ENCODE results near the gene PLPPR3. TPM values are rescaled to one million over a fixed set of nuclear protein-coding genes. Genes with fewer than 3 reads are reported as not detected.

The PLPPR3 gene
- total RNA-seq, 2 donors from 2014 or later, result not detected

DNA sequence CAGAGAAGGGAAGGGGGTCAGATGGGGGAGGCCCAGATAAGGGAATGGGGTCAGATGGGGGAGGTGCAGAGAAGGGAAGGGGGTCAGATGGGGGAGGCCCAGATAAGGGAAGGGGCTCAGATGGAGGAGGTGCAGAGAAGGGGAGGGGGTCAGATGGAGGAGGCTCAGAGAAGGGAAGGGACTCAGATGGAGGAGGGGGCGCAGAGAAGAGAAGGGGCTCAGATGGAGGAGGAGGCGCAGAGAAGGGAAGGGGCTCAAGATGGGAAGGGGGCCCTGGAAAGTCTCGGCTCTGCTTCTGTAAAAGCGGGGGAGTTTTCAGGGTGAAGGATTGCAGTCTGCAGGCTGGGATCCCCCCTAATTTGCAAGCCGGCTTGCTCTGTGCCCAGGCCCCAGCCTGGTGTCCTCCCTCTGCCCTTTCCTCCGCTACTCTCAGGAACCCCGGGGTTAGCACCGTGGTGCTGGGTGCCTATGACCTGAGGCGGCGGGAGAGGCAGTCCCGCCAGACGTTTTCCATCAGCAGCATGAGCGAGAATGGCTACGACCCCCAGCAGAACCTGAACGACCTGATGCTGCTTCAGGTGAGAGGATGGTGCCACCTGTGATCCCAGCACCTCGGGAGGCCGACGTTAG, 7.5 kb upstream of the PLPPR3 start:
- H3K27me3 ChIP-seq (replicated peaks; ENCODE audit: insufficient read depth), result no peaks in the 10 kb centered on the region
- no peaks in the 10 kb centered on the region for H3K36me3 ChIP-seq

DNA sequence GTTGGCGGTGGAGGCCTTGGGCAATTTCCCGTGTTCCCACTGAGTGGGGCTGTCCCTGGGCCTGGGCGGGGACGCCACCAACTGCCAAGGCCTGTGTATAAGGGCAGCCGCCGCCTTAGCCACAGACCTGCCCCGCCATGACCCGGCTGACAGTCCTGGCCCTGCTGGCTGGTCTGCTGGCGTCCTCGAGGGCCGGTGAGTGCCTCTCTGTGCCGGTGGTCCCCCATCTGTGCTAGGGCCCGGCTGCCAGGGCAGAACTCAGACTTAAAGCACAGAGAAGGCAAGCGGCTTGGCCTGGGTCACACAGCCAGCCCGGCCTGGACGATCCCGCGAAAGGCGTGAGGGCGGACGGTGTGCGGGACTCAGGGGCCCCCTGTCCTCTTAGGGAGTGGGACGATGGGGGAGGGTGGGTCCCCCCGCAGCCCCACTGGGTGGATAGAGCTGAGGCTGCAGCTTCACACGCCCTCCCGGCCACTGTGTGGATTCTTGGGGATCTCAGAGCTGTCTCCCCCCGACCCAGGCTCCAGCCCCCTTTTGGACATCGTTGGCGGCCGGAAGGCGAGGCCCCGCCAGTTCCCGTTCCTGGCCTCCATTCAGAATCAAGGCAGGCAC, 6.1 kb upstream of the PLPPR3 start, which contains the start of gene AZU1:
Gene AZU1 (plus strand): TSS at position 128 of the 612 bp plus-strand sequence. CDS start 10 bp downstream, at position 138.
- Histone ChIP-seq H3K27me3 (replicated peaks; ENCODE audit: insufficient read depth) (peaks cover 3% of the 10 kb centered on the region), H3K4me3 (no peak within 1 kb of the TSS), H3K36me3 (no peaks in the 10 kb centered on the region), H3K27ac (no peak within 1 kb of the TSS), H3K4me1 (ENCODE audit: control insufficient read depth in 1 of 2, low read depth in 2 of 2) (no peaks in the 10 kb centered on the region), H3K9me3 (no peaks in the 10 kb centered on the region)
- ATAC-seq (ENCODE audit: insufficient number of reproducible peaks, low FRiP score, low read depth) (no peak), DNase-seq (ENCODE audit: low spot score) (no peak)
- TF ChIP-seq, protein P1, sequence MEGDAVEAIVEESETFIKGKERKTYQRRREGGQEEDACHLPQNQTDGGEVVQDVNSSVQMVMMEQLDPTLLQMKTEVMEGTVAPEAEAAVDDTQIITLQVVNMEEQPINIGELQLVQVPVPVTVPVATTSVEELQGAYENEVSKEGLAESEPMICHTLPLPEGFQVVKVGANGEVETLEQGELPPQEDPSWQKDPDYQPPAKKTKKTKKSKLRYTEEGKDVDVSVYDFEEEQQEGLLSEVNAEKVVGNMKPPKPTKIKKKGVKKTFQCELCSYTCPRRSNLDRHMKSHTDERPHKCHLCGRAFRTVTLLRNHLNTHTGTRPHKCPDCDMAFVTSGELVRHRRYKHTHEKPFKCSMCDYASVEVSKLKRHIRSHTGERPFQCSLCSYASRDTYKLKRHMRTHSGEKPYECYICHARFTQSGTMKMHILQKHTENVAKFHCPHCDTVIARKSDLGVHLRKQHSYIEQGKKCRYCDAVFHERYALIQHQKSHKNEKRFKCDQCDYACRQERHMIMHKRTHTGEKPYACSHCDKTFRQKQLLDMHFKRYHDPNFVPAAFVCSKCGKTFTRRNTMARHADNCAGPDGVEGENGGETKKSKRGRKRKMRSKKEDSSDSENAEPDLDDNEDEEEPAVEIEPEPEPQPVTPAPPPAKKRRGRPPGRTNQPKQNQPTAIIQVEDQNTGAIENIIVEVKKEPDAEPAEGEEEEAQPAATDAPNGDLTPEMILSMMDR (IDR thresholded peaks at IDR 0.05), result no peak

More for the DNA sequence above, 7.5 kb upstream of the PLPPR3 start:
- Histone ChIP-seq H3K27ac (no peak overlapping the region), H3K4me1 (ENCODE audit: control insufficient read depth in 1 of 2, low read depth in 2 of 2) (no peaks in the 10 kb centered on the region), H3K4me3 (no peak overlapping the region), H3K9me3 (no peaks in the 10 kb centered on the region)
- ATAC-seq (ENCODE audit: insufficient number of reproducible peaks, low FRiP score, low read depth) (no peak), DNase-seq (ENCODE audit: low spot score) (no peak)
- TF ChIP-seq, protein P1 (IDR thresholded peaks at IDR 0.05), result no peak

GRCh38 chr19:827314-827709, 5.6 kb upstream of the PLPPR3 start:
- peaks cover 8% of the 10 kb centered on the region for H3K27me3 ChIP-seq (replicated peaks; ENCODE audit: insufficient read depth)
- H3K4me3 ChIP-seq, result no peak overlapping the region
- no peaks in the 10 kb centered on the region for H3K36me3 ChIP-seq
- H3K27ac ChIP-seq, result no peak overlapping the region
- H3K4me1 ChIP-seq (ENCODE audit: control insufficient read depth in 1 of 2, low read depth in 2 of 2), result no peaks in the 10 kb centered on the region
- H3K9me3 ChIP-seq, result no peaks in the 10 kb centered on the region
- TF ChIP-seq, protein P1 (IDR thresholded peaks at IDR 0.05), result no peak
- ATAC-seq (ENCODE audit: insufficient number of reproducible peaks, low FRiP score, low read depth) (no peak), DNase-seq (ENCODE audit: low spot score) (no peak)

DNA sequence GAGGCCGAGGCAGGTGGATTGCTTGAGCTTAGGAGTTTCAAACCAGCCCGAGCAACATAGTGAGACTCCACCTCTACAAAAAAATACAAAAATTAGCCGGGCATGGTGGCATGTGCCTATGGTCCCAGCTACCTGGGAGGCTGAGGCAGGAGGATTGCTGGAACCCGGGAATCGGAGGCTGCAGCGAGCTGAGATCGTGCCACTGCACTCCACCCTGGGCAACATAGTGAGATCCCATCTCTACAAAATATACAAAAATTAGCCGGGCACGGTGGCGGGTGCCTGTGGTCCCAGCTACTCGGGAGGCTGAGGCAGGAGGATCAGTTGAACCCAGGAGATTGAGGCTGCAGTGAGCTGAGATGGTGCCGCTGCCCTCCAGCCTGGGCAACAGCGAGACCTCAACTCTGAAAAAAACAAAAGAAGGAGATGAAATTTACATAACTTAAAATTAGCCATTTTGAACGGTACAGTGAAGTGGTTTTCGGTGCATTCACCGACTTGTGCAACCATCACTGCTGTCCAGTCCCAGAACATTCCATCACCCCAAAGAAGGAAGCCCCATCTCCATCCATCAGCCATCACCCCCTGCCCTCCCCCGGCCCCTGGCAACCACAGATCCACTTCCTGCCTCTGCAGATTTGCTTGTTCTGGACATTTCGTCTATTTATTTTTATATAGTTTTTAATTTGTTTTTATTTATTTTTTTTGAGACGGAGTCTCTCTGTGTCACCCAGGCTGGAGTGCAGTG, 4.3 kb upstream of the PLPPR3 start:
- Histone ChIP-seq H3K9me3 (no peaks in the 10 kb centered on the region), H3K27ac (no peak overlapping the region), H3K4me3 (no peak overlapping the region), H3K4me1 (ENCODE audit: control insufficient read depth in 1 of 2, low read depth in 2 of 2) (peaks cover 6 to 8% of the 10 kb centered on the region in 2 donors), H3K36me3 (no peaks in the 10 kb centered on the region), H3K27me3 (replicated peaks; ENCODE audit: insufficient read depth) (peaks cover 12% of the 10 kb centered on the region)
- no peak for DNase-seq (ENCODE audit: low spot score)
- ATAC-seq (ENCODE audit: insufficient number of reproducible peaks, low FRiP score, low read depth), result no peak
- TF ChIP-seq, protein P1 (IDR thresholded peaks at IDR 0.05), result no peak

DNA sequence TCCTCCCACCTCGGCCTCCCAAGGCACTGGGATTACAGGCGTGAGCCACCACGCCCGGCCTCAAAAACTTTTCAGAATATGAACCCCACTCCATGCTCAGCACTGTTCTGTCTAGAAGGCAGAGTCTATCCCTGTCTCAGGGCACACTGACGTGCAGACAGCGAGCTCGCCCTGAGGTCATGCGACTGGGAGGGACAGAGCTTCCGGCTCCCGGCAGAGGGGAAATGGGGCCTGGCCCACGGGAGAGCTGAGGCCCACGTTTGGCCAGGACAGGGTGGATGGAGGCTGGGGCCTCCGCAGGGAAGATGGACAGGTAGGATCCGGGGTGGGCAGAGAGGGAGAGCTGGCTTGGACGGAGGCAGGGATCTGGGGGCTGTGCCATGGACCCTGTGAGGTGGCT, 3.1 kb upstream of the PLPPR3 start:
- TF ChIP-seq, protein P1 (IDR thresholded peaks at IDR 0.05), result no peak

More for the DNA sequence above, 3.1 kb upstream of the PLPPR3 start:
- Histone ChIP-seq H3K4me3 (no peak overlapping the region), H3K36me3 (no peaks in the 10 kb centered on the region), H3K4me1 (ENCODE audit: control insufficient read depth in 1 of 2, low read depth in 2 of 2) (peaks cover 6 to 8% of the 10 kb centered on the region in 2 donors), H3K27me3 (replicated peaks; ENCODE audit: insufficient read depth) (peaks cover 12% of the 10 kb centered on the region), H3K9me3 (no peaks in the 10 kb centered on the region), H3K27ac (no peak overlapping the region)
- DNase-seq (ENCODE audit: low spot score), result no peak
- no peak for ATAC-seq (ENCODE audit: insufficient number of reproducible peaks, low FRiP score, low read depth)

Measured in thoracic aorta (tissue), 2 donors.